GM19023 (cell line): ENCODE measurements around the gene AFG1L.

Experiments
- ATAC-seq: cut with Tn5 transposase; IDR thresholded peaks from one replicate; pipeline ENCODE4 v1.9.1; 2021; ENCODE audit warnings: mild to moderate bottlenecking, moderate library complexity; ENCODE audit not compliant: unreplicated experiment

The AFG1L gene

DNA sequence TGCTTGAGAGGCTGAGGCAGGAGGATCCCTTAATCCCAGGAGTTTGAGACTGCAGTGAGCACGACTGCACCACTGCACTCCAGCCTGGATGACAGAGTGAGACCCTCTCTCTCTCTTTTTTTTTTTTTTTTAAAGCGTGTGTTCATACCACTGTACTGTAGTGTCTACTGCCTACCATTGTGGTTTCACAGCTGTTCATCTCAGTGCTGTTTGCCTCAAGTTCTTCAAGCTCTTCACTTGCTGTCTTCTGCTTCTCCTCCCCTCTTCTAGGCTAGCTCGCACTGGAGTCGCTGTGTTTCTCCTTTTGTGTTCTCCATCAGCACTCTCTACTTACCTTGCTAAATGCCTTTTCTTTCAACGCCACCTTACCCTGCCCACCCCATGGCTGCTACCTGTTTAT lies 273.2 kb downstream of the AFG1L start:
- no peak for ATAC-seq

DNA sequence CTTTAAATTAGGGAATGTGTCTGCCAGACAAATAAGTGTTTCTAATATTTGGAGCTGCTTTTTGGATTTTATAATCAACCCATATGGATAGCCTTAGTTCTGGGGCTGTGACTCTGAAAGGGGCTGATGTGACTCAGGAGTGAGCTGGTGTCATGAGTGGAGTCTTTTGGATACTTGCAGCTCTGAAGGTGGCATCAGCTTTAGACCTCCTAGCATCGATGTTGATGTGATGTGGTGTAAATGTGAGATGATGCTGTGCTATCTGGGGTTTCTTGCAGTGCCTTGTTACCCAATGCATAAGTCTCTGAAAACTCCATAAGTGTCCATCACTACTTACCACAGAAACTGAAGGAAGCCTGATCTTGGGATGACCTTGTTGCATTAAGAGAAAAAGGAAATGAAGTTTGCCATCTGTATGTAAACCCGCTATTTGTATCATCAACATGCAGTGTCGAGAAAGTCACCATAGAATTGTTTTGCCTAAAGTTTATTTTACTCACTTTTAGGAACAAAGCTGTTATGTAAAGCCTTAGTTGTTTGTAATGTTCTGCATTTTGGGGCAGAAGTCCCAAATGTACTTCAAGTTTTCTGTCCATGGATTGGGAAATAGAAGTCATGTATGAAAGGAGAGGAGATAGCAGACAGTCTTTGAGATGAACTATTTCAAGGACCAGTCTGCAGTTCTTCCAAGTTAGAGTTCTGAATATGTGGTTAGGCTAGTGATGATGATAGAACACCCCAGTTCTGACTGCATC lies 273.9 kb downstream of the AFG1L start:
- ATAC-seq: no peak

DNA sequence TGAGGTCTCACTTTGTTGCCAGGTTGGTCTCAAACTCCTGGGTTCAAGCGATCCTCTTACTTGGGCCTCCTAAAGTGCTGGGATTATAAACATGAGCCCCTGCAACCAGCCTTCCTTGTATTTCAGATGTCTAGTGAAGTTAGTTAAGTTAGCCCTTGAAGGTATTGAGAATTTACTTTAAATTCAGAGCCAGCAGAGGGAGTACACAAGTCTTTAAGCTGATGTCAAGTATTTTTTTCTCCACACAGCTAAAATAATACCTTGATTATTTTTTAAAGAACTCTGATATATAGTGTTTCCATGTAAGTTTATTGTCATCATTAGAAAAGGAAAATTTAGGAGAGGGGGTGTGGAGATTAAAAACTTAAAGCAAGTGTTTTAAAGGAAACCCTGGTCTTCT lies 275.7 kb downstream of the AFG1L start:
- ATAC-seq: no peak

DNA sequence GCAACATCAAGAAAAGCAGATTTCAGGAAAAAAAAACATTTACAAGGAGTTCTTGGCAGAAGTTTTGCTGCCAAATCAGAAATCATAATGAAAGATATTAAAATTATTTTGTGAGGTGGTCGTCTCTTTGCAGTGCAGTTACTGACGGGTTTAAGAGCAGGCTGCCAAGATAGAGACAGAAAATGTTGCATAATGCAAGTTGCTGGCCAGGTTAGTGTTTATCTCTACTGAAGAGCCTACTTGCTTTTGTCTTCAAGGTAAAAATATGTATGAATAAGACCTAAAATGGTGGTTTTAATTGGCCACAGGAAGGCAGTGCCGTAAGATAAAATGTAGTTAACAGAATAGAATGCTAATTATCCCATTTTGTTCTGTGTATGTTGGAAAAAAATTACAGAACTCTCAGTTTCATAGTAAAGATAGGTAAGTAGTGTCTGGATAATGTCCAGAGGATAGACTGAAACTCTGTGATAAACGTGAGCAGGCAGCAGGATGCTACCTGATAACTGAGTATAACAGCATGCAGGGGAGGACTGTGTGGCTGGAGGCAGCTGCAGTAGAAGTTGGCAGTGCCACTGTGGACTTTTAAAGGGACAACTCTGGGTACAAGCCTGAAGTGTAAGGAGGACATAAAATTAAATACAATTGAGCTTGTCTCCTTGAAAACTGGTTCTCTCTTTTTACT lies 279.7 kb downstream of the AFG1L start:
- ATAC-seq: no peak
